Ascending aorta (tissue), 2 donors: ENCODE data around the gene C1orf53. TPM values are rescaled to one million over a fixed set of nuclear protein-coding genes. Genes with fewer than 3 reads are reported as not detected.
A peak's percentile ranks its signal among the peaks of the same experiment; 100 is the strongest.

ENCODE experiments used
- DNase-seq, 2 donors: peaks; one replicate each; pipeline ENCODE4 v3.0.0-alpha.2; 2019; ENCODE audit warnings: low spot score in 2 of 2
- H3K27ac ChIP-seq, 2 donors: fragments of 200-600 bp; sonication (generic); one replicate each; pipeline ENCODE4 v1.5.1; 2016 to 2017; ENCODE audit warnings: mild to moderate bottlenecking in 1 of 2
- H3K27me3 ChIP-seq: fragments of 200-600 bp; sonication (generic); one replicate; pipeline ENCODE4 v1.5.1; 2017
- H3K36me3 ChIP-seq, 2 donors: fragments of 200-600 bp; sonication (generic); one replicate each; pipeline ENCODE4 v1.5.1; 2016
- H3K4me1 ChIP-seq, 2 donors: fragments of 200-600 bp; sonication (generic); one replicate each; pipeline ENCODE4 v1.5.1; 2016 to 2017; ENCODE audit warnings: mild to moderate bottlenecking in 1 of 2
- H3K4me3 ChIP-seq, 2 donors: fragments of 200-600 bp; sonication (generic); one replicate each; pipeline ENCODE4 v1.5.1; 2016 to 2017; ENCODE audit warnings: mild to moderate bottlenecking in 1 of 2
- H3K9me3 ChIP-seq, 2 donors: fragments of 200-600 bp; sonication (generic); one replicate each; pipeline ENCODE4 v1.5.1; 2016
- intact Hi-C: fragments of 100-400 bp; cut with DNase I; formaldehyde crosslinking; loops from one replicate; pipeline ENCODE4 v1.15.1; 2023
- total RNA-seq: library from RNA; depleted of rRNA; stranded (reverse); fragments of >200 nt; gene quantifications from one replicate; pipeline ENCODE4 v1.1.0, GENCODE V29; 2016
- TF ChIP-seq, protein P1 (sequence below), 3 experiments: fragments of 200-600 bp in 2 of 3; fragments of 450-650 bp in 1 of 3; sonication (generic) in 2 of 3; IDR thresholded peaks; one replicate each; pipeline ENCODE4 v1.5.1; 2016 to 2019; ENCODE audit warnings: antibody characterized with exemption in 3 of 3, mild to moderate bottlenecking in 1 of 3, moderate library complexity in 1 of 3

Gene C1orf53
- total RNA-seq, 1 donor from 2014 or later, result not detected

DNA sequence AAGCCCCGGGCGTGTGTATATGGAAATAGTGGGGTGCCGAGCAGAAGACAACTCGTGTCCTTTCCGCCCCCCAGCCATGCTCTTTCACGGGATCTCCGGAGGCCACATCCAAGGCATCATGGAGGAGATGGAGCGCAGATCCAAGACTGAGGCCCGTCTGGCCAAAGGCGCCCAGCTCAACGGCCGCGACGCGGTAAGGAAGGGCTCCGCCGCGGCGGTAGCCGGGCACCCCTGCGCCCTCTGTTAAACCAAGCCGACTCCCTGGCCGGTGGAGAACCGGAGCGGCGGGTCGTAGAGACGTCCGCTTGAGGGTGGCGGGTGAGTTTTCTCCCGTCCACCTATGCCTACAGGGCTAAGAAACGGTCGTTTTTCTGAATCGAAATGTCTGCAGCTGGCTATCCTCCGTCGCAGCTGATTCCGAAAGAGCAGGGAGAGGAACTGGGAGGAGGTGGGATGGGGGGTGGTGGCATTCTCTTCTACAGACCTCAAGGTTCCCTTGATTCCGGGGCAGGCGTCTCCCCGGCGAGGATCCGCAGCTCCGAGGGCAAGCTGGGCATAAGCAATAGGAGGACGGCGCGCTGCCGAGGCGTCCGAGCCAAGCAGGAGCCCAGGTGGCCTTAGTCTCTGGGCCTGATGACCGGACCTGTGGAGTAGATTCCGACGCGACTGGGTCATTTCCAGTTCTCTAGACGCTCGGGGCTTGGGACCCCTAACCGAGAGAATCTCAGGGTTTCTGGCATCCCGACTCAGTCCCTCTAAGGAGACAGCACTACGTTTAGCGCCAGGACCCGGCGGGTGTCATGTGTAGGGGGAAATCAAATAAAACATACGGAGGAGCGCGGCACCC is 15.6 kb downstream of the C1orf53 start:
- H3K4me3 ChIP-seq, result peak overlapping the region; percentile 20 to 49
- peaks cover 38% of the 10 kb centered on the region for H3K27me3 ChIP-seq
- H3K9me3 ChIP-seq, result no peaks in the 10 kb centered on the region
- H3K27ac ChIP-seq, result no peak overlapping the region
- no peaks in the 10 kb centered on the region for H3K36me3 ChIP-seq
- no peak for DNase-seq
- H3K4me1 ChIP-seq, result peaks cover 4 to 13% of the 10 kb centered on the region in 2 donors
- intact Hi-C loops, result no loop called here
- TF ChIP-seq, protein P1, sequence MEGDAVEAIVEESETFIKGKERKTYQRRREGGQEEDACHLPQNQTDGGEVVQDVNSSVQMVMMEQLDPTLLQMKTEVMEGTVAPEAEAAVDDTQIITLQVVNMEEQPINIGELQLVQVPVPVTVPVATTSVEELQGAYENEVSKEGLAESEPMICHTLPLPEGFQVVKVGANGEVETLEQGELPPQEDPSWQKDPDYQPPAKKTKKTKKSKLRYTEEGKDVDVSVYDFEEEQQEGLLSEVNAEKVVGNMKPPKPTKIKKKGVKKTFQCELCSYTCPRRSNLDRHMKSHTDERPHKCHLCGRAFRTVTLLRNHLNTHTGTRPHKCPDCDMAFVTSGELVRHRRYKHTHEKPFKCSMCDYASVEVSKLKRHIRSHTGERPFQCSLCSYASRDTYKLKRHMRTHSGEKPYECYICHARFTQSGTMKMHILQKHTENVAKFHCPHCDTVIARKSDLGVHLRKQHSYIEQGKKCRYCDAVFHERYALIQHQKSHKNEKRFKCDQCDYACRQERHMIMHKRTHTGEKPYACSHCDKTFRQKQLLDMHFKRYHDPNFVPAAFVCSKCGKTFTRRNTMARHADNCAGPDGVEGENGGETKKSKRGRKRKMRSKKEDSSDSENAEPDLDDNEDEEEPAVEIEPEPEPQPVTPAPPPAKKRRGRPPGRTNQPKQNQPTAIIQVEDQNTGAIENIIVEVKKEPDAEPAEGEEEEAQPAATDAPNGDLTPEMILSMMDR (IDR thresholded peaks at IDR 0.05), result no peak

DNA sequence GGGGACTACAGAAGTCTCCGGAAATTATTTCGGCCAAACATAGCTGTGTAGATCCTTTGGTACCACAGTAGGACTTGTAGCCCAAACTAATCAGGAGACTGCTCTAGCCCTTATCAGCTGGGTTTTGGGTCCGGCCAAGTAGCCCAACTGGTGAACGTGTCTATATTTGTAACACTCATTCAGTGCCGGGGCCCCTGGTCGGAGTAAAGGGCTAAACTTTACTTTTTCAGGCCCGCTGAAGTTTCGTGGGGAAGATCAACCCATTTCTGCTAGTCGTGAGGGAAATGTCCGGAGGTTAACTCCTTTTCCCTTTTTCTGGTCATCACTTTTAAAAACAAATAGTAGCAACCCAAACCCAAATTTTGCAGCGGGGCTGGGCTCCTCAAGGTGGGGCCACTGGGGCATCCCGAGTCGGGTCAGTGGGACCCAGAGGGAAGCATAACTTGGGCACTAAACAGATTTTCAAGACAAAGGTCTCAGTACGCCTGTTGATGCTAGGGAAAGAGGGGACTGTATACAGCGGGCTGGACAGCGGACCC is 16.4 kb downstream of the C1orf53 start:
- no peaks in the 10 kb centered on the region for H3K36me3 ChIP-seq
- DNase-seq, result no peak
- H3K9me3 ChIP-seq, result no peaks in the 10 kb centered on the region
- no peak overlapping the region for H3K27ac ChIP-seq
- intact Hi-C loops, result no loop called here
- peaks cover 38% of the 10 kb centered on the region for H3K27me3 ChIP-seq
- H3K4me3 ChIP-seq, result no peak overlapping the region
- H3K4me1 ChIP-seq, result peaks cover 4 to 11% of the 10 kb centered on the region in 2 donors
- TF ChIP-seq, protein P1 (IDR thresholded peaks at IDR 0.05), result no peak

DNA sequence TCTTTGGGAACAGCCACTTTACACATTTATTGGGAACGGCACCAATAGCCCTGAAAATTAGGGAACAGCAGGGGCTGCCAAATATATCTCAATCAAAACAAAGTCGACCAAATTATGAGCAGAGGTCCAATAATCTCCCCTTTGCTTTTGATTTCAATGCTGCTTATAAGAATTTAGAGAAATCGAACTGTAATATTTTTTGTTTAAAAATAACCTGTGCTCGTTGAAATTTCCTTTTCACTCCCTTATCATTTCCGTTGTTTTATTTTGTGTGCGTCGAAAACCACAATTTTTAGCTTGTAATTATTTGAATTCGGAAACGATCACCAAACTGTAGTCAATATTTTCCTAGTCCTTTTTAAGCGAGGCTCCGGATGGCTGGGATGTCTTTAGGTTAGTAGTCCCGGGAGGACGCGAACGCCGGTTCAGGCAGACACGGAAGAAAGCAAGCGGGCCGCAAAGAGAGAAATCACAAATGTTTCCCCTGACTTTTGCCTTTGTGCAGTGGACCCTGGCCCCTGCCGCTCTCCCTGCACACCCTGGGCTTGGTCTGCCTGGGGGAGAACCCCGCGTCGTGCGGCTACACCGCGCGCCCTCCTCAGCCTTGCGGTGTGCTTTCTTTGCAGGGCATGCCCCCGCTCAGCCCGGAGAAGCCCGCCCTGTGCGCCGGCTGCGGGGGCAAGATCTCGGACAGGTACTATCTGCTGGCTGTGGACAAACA is 17.1 kb downstream of the C1orf53 start:
- H3K27ac ChIP-seq, result no peak overlapping the region
- H3K4me1 ChIP-seq, result peaks cover 4 to 11% of the 10 kb centered on the region in 2 donors
- no peak overlapping the region for H3K4me3 ChIP-seq
- DNase-seq, result no peak
- TF ChIP-seq, protein P1 (IDR thresholded peaks at IDR 0.05), result no peak
- intact Hi-C loops, result loop anchor here (5.0 kb wide), 1 partner anchor 392 kb away; no protein-coding TSS in a partner anchor
- H3K27me3 ChIP-seq, result peaks cover 38% of the 10 kb centered on the region
- H3K36me3 ChIP-seq, result no peaks in the 10 kb centered on the region
- no peaks in the 10 kb centered on the region for H3K9me3 ChIP-seq

DNA sequence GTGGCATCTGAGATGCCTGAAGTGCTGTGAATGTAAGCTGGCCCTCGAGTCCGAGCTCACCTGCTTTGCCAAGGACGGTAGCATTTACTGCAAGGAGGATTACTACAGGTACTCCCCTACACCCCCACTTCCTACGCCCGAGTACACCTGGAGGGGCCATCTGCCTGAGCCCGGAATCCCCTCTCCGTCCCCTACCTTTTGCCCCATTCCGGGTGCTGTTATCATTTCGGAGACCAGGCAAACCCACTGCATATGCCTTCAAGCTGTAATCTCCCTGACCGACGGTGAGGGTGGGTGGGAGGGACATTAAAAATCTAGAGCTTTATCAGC is 17.6 kb downstream of the C1orf53 start:
- intact Hi-C loops, result loop anchor here (5.0 kb wide), 1 partner anchor 393 kb away; no protein-coding TSS in a partner anchor
- no peak for DNase-seq
- Histone ChIP-seq H3K27ac (no peak overlapping the region), H3K27me3 (peaks cover 33% of the 10 kb centered on the region), H3K9me3 (no peaks in the 10 kb centered on the region), H3K36me3 (no peaks in the 10 kb centered on the region), H3K4me3 (no peak overlapping the region), H3K4me1 (peaks cover 4 to 11% of the 10 kb centered on the region in 2 donors)
- TF ChIP-seq, protein P1 (IDR thresholded peaks at IDR 0.05), result no peak

DNA sequence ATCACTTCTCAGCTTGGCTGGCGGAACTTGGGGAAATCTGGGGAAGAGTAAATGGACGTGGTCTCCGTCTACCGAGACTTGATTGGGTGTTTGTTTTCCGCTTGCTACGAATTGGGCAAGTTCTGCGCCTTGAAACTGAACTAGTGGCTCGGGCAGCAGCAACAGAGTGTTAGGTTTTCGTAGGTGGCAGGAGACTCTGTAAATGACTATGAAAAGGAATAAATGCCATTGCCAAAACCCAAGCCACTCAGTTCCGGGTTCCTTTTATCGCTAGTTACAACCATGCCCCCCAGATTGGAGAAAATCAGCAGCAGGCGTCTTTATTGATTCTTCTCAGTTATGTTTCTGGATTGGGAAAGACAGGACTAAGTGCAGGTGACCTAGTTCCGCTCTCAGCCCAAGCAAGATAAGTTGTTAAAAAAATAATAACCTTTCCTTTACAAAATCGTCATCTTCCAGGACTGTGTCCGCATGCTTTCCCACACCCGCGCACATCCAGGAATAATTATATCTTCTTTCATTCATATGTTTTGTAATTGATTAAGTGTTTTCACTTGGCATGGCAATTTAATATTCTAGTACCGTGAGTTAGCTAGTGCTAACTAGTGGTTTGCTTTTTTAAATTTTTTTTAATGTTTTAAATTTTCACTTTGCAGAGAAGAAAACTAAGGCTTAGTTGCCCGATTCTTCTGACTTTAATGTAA is 18.1 kb downstream of the C1orf53 start:
- TF ChIP-seq, protein P1 (IDR thresholded peaks at IDR 0.05), result no peak
- intact Hi-C loops, result loop anchor here (5.0 kb wide), 1 partner anchor 393 kb away; no protein-coding TSS in a partner anchor
- H3K27ac ChIP-seq, result no peak overlapping the region
- no peak for DNase-seq
- no peaks in the 10 kb centered on the region for H3K36me3 ChIP-seq
- peaks cover 4 to 11% of the 10 kb centered on the region in 2 donors for H3K4me1 ChIP-seq
- H3K4me3 ChIP-seq, result no peak overlapping the region
- H3K27me3 ChIP-seq, result peaks cover 32% of the 10 kb centered on the region
- no peaks in the 10 kb centered on the region for H3K9me3 ChIP-seq
